Measurements from ENCODE around the gene TLX2. TPM values are rescaled to one million over a fixed set of nuclear protein-coding genes. Genes with fewer than 3 reads are reported as not detected.
"Not testable (repeated sequence)": the region's sequence is repeated elsewhere in the genome, so short reads cannot be mapped to it uniquely, and the experiment has no call there.

The TLX2 gene
- under 0.01 and 0.36 TPM in 2 replicates for total RNA-seq

- DNase-seq (ENCODE audit: insufficient read length, low spot score, missing footprints): peak; percentile 86
- H3K79me2 ChIP-seq (ENCODE audit: insufficient read depth, low read length): no peaks in the 10 kb centered on the region
- H3K27me3 ChIP-seq (ENCODE audit: insufficient read depth, low read length): peaks cover 86% of the 10 kb centered on the region
- no peaks in the 10 kb centered on the region for H3K9me3 ChIP-seq (ENCODE audit: low read depth, low read length)
- H3K4me3 ChIP-seq (ENCODE audit: insufficient read depth, low read length): no peak within 1 kb of the TSS
- H2AFZ ChIP-seq (ENCODE audit: low read length): no peak within 1 kb of the TSS
- no peak within 1 kb of the TSS for H3K4me2 ChIP-seq (ENCODE audit: insufficient read depth, low read length)
- no peak within 1 kb of the TSS for H3K27ac ChIP-seq (ENCODE audit: low read depth, low read length)
- no peak for TF ChIP-seq CTCF (IDR thresholded peaks at IDR 0.05; ENCODE audit: extremely low read depth, low read depth, low read length)
- no peaks in the 10 kb centered on the region for H4K20me1 ChIP-seq (ENCODE audit: insufficient read depth, low read length)
- peaks cover 6% of the 10 kb centered on the region for H3K4me1 ChIP-seq (ENCODE audit: insufficient read depth, low read length)
- no peaks in the 10 kb centered on the region for H3K36me3 ChIP-seq (ENCODE audit: insufficient read depth, low read length)
Observed at GRCh38 chr2:74514368-74515270, at the start of gene TLX2. TLX2 (plus strand) TSS chr2:74514450; CDS start chr2:74514807, 357 bp downstream.

DNA sequence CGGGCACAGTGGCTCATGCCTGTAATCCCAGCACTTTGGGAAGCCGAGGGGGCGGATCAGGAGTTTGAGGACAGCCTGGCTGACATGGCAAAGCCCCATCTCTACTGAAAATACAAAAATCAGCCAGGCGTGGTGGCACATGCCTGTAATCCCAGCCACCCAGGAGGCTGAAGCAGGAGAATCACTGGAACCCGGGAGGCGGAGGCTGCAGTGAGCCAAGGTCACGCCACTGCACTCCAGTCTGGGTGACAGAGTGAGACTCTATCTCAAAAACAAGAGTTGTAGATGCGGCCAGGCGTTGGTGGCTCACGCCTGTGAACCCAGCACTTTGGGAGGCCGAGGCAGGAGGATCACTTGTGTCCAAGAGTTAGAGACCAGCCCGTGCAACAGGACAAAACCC lies 43.5 kb upstream of the TLX2 start:
- not testable (repeated sequence) for H3K27me3 ChIP-seq (ENCODE audit: insufficient read depth, low read length); H3K79me2 ChIP-seq (ENCODE audit: insufficient read depth, low read length); DNase-seq (ENCODE audit: insufficient read length, low spot score, missing footprints); H4K20me1 ChIP-seq (ENCODE audit: insufficient read depth, low read length); H2AFZ ChIP-seq (ENCODE audit: low read length); H3K4me2 ChIP-seq (ENCODE audit: insufficient read depth, low read length); H3K9me3 ChIP-seq (ENCODE audit: low read depth, low read length); H3K27ac ChIP-seq (ENCODE audit: low read depth, low read length); H3K4me3 ChIP-seq (ENCODE audit: insufficient read depth, low read length)
- H3K4me1 ChIP-seq (ENCODE audit: insufficient read depth, low read length): peaks cover 14% of the 10 kb centered on the region
- peaks cover 16% of the 10 kb centered on the region for H3K36me3 ChIP-seq (ENCODE audit: insufficient read depth, low read length)

DNA sequence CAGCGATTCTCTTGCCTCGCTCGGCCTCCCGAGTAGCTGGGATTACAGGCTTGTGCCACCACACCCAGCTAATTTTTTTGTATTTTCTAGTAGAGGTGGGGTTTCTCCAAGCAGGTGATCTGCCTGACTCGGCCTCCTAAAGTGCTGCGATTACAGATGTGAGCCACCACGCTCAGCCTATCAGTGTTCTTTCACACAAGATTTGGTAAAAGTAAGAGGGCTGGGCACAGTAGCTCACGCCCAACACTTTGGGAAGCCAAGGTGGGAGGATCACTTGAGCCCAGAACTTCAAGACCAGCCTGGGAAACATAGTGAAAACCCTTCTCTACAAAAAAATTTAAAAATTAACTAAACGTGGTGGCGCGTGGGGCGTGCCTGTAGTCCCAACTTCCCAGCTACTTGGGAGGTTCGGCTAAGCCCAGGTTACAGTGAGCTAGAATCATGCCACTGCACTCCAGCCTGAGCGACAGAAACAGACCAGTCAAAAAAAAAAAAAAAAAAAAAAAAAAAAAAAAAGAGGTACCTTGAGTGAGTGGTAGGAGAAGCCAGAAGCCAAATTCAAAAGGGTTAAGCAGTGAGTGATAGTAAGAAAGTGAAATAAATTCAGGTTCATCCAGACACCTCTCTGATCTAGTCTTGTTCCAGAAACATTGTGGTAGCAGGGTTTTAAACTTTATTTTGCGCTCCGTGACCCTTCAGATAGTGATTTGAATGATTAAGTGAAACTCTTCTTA lies 42.8 kb upstream of the TLX2 start:
- no peaks in the 10 kb centered on the region for H4K20me1 ChIP-seq (ENCODE audit: insufficient read depth, low read length)
- H3K79me2 ChIP-seq (ENCODE audit: insufficient read depth, low read length): no peaks in the 10 kb centered on the region
- peak overlapping the region; percentile 81 for H3K4me3 ChIP-seq (ENCODE audit: insufficient read depth, low read length)
- no peak for DNase-seq (ENCODE audit: insufficient read length, low spot score, missing footprints)
- no peaks in the 10 kb centered on the region for H3K27me3 ChIP-seq (ENCODE audit: insufficient read depth, low read length)
- H3K4me1 ChIP-seq (ENCODE audit: insufficient read depth, low read length): peaks cover 14% of the 10 kb centered on the region
- H3K36me3 ChIP-seq (ENCODE audit: insufficient read depth, low read length): peaks cover 16% of the 10 kb centered on the region
- H3K27ac ChIP-seq (ENCODE audit: low read depth, low read length): peak overlapping the region; percentile 70
- peak overlapping the region; percentile 96 for H2AFZ ChIP-seq (ENCODE audit: low read length)
- no peaks in the 10 kb centered on the region for H3K9me3 ChIP-seq (ENCODE audit: low read depth, low read length)
- TF ChIP-seq CTCF (IDR thresholded peaks at IDR 0.05; ENCODE audit: extremely low read depth, low read depth, low read length): no peak
- H3K4me2 ChIP-seq (ENCODE audit: insufficient read depth, low read length): peak overlapping the region; percentile 90

- Histone ChIP-seq H3K27me3 (ENCODE audit: insufficient read depth, low read length) (no peaks in the 10 kb centered on the region), H3K4me2 (ENCODE audit: insufficient read depth, low read length) (peak within 1 kb of the TSS; percentile 90), H3K27ac (ENCODE audit: low read depth, low read length) (peak within 1 kb of the TSS; percentile 70), H3K36me3 (ENCODE audit: insufficient read depth, low read length) (peaks cover 16% of the 10 kb centered on the region), H3K4me3 (ENCODE audit: insufficient read depth, low read length) (peak within 1 kb of the TSS; percentile 81), H3K9me3 (ENCODE audit: low read depth, low read length) (no peaks in the 10 kb centered on the region), H3K4me1 (ENCODE audit: insufficient read depth, low read length) (peaks cover 14% of the 10 kb centered on the region), H3K79me2 (ENCODE audit: insufficient read depth, low read length) (peaks cover under 1% of the 10 kb centered on the region), H4K20me1 (ENCODE audit: insufficient read depth, low read length) (no peaks in the 10 kb centered on the region), H2AFZ (ENCODE audit: low read length) (peak within 1 kb of the TSS; percentile 96)
- no peak for TF ChIP-seq CTCF (IDR thresholded peaks at IDR 0.05; ENCODE audit: extremely low read depth, low read depth, low read length)
- DNase-seq (ENCODE audit: insufficient read length, low spot score, missing footprints): peak; percentile 95
Observed at GRCh38 chr2:74472086-74472944, 41.9 kb upstream of the TLX2 start, which contains the start of gene MRPL53. MRPL53 (minus strand) TSS chr2:74472680; CDS start chr2:74472660, 20 bp downstream.

Data from osteoblast (primary cell).